SK-N-SH (cell line): Measurements from ENCODE around the gene CCDC70. TPM values are rescaled to one million over a fixed set of nuclear protein-coding genes. Genes with fewer than 3 reads are reported as not detected.

Experiments
- CTCF ChIA-PET: fragments of 300-600, 350-600 bp; formaldehyde crosslinking; extraction: SDS; loops from one replicate; lab custom pipeline; 2021; lab: Yijun Ruan, JAX
- POLR2A ChIA-PET: fragments of 350-600 bp; sonication (Branson Sonifier 250); formaldehyde crosslinking; extraction: SDS; loops from one replicate; lab custom pipeline; 2020; ENCODE audit warnings: antibody characterized with exemption, inconsistent platforms; lab: Yijun Ruan, JAX
- DNase-seq: peaks from one replicate; pipeline ENCODE4 v3.0.0; 2012
- H2AFZ ChIP-seq: fragments of 200-600 bp; sonication (generic); 2 replicates; pipeline ENCODE4 v1.8.1; 2016; ENCODE audit warnings: antibody characterized with exemption, mild to moderate bottlenecking, low read depth
- H3F3A ChIP-seq: fragments of 200-600 bp; sonication (generic); replicated peaks from 2 replicates; pipeline ENCODE3; 2016; ENCODE audit warnings: antibody characterized with exemption, mild to moderate bottlenecking; ENCODE audit not compliant: insufficient read depth
- H3K27ac ChIP-seq, 2 experiments: fragments of 200-500 bp in 1 of 2; fragments of 200-600 bp in 1 of 2; sonication (Bioruptor generic) in 1 of 2; sonication (generic), shearing (Covaris generic) in 1 of 2; 2 replicates each; pipeline versions ENCODE4 v1.5.1 to v1.6.1; 2014 to 2016; ENCODE audit warnings: low read depth in 2 of 2, inconsistent platforms in 1 of 2, low read length in 1 of 2, mild to moderate bottlenecking in 1 of 2, mixed read lengths in 1 of 2
- H3K27me3 ChIP-seq: fragments of 200-600 bp; sonication (generic), shearing (Covaris generic); 2 replicates; pipeline ENCODE4 v1.6.1; 2016; ENCODE audit warnings: mixed run types; ENCODE audit not compliant: insufficient read depth
- H3K36me3 ChIP-seq, 2 experiments: fragments of 200-500 bp in 1 of 2; fragments of 200-600 bp in 1 of 2; sonication (Bioruptor generic) in 1 of 2; sonication (generic) in 1 of 2; replicated peaks in 1 of 2; 2 replicates each; pipeline versions ENCODE3 to v1.5.1; 2014 to 2016; ENCODE audit warnings: low read length in 1 of 2, mild to moderate bottlenecking in 1 of 2; ENCODE audit not compliant: insufficient read depth in 2 of 2, control insufficient read depth in 1 of 2
- H3K4me1 ChIP-seq, 2 experiments: fragments of 200-500 bp in 1 of 2; fragments of 200-600 bp in 1 of 2; sonication (Bioruptor generic) in 1 of 2; sonication (generic), shearing (Covaris generic) in 1 of 2; 2 replicates each; pipeline versions ENCODE4 v1.5.1 to v1.6.1; 2014 to 2016; ENCODE audit warnings: low read depth in 1 of 2, low read length in 1 of 2, mixed run types in 1 of 2; ENCODE audit not compliant: insufficient read depth in 2 of 2, control insufficient read depth in 1 of 2
- H3K4me2 ChIP-seq: fragments of 200-600 bp; sonication (generic), shearing (Covaris generic); 2 replicates; pipeline ENCODE4 v1.6.1; 2017; ENCODE audit warnings: mixed run types
- H3K4me3 ChIP-seq, 2 experiments: fragments of 200-500 bp in 1 of 2; fragments of 200-600 bp in 1 of 2; sonication (Bioruptor generic) in 1 of 2; sonication (generic), shearing (Covaris generic) in 1 of 2; 2 replicates each; pipeline versions ENCODE4 v1.5.1 to v1.8.1; 2014 to 2016; ENCODE audit warnings: low read depth in 2 of 2, inconsistent platforms in 1 of 2, low read length in 1 of 2, mild to moderate bottlenecking in 1 of 2, mixed read lengths in 1 of 2, moderate library complexity in 1 of 2
- H3K79me2 ChIP-seq: fragments of 200-600 bp; sonication (generic); 2 replicates; pipeline ENCODE4 v1.8.1; 2017; ENCODE audit warnings: mild to moderate bottlenecking; ENCODE audit not compliant: insufficient read depth
- H3K9ac ChIP-seq: fragments of 200-600 bp; sonication (generic); 2 replicates; pipeline ENCODE4 v1.6.1; 2017; ENCODE audit warnings: mixed run types
- H3K9me2 ChIP-seq: fragments of 200-600 bp; sonication (generic); 2 replicates; pipeline ENCODE4 v1.6.1; 2017; ENCODE audit warnings: mixed run types
- H3K9me3 ChIP-seq: fragments of 200-600 bp; sonication (generic); 2 replicates; pipeline ENCODE4 v1.6.1; 2017; ENCODE audit warnings: mixed run types, mild to moderate bottlenecking, moderate library complexity
- H4K20me1 ChIP-seq: fragments of 200-600 bp; sonication (generic); 2 replicates; pipeline ENCODE4 v1.6.1; 2017; ENCODE audit warnings: mild to moderate bottlenecking, mixed run types; ENCODE audit not compliant: insufficient read depth
- CHD2 ChIP-seq: fragments of 150-350 bp; IDR thresholded peaks from 2 replicates; pipeline ENCODE4 v1.6.1; 2018; ENCODE audit warnings: low read length; ENCODE audit not compliant: partially characterized antibody
- ELF1 ChIP-seq: IDR thresholded peaks from 2 replicates; pipeline ENCODE4 v1.4.0; 2012
- EZH2phosphoT487 ChIP-seq: fragments of 200-600 bp; sonication (generic); IDR thresholded peaks from 2 replicates; pipeline ENCODE4 v1.6.1; 2017; ENCODE audit warnings: low read depth, mixed run types, mild to moderate bottlenecking, antibody characterized with exemption, moderate library complexity, borderline replicate concordance
- GABPA ChIP-seq: IDR thresholded peaks from 2 replicates; pipeline ENCODE4 v1.4.0; 2012; ENCODE audit warnings: low read depth, mild to moderate bottlenecking
- GATA2 ChIP-seq: sonication (generic); formaldehyde crosslinking; IDR thresholded peaks from 2 replicates; pipeline ENCODE4 v1.5.0; 2020; ENCODE audit warnings: mild to moderate bottlenecking, missing genetic modification reagents
- IRF3 ChIP-seq: fragments of 150-350 bp; IDR thresholded peaks from 2 replicates; pipeline ENCODE4 v1.6.1; 2016; ENCODE audit warnings: mild to moderate bottlenecking, low read depth, low read length
- JUND ChIP-seq: IDR thresholded peaks from 2 replicates; pipeline ENCODE4 v1.4.0; 2012
- MXI1 ChIP-seq: IDR thresholded peaks from 2 replicates; pipeline ENCODE4 v1.6.1; 2012; ENCODE audit warnings: mild to moderate bottlenecking, low read depth, low read length, improper control_type of control experiment
- NRF1 ChIP-seq: IDR thresholded peaks from 2 replicates; pipeline ENCODE4 v1.6.1; 2012; ENCODE audit warnings: low read depth, mild to moderate bottlenecking, low read length
- POLR2AphosphoS5 ChIP-seq: IDR thresholded peaks from 2 replicates; pipeline ENCODE4 v1.6.1; 2012; ENCODE audit warnings: low read depth, low read length
- RAD21 ChIP-seq: IDR thresholded peaks from 2 replicates; pipeline ENCODE4 v1.6.1; 2012; ENCODE audit warnings: mild to moderate bottlenecking, low read length
- RCOR1 ChIP-seq: fragments of 150-350 bp; IDR thresholded peaks from 2 replicates; pipeline ENCODE4 v1.6.1; 2017; ENCODE audit warnings: antibody characterized with exemption, low read length
- REST ChIP-seq: IDR thresholded peaks from 2 replicates; pipeline ENCODE4 v1.6.1; 2012; ENCODE audit warnings: mild to moderate bottlenecking, low read depth, low read length, moderate library complexity
- RFX5 ChIP-seq: IDR thresholded peaks from 2 replicates; pipeline ENCODE4 v1.6.1; 2012; ENCODE audit warnings: mild to moderate bottlenecking, improper control_type of control experiment, low read length
- SIN3A ChIP-seq: IDR thresholded peaks from 2 replicates; pipeline ENCODE4 v1.6.1; 2012; ENCODE audit warnings: low read depth, mild to moderate bottlenecking, low read length, moderate library complexity, borderline replicate concordance
- SMC3 ChIP-seq: IDR thresholded peaks from 2 replicates; pipeline ENCODE4 v1.6.1; 2012; ENCODE audit warnings: low read depth, low read length, improper control_type of control experiment
- USF1 ChIP-seq: IDR thresholded peaks from 2 replicates; pipeline ENCODE4 v1.4.0; 2012; ENCODE audit warnings: low read depth, borderline replicate concordance
- USF2 ChIP-seq: fragments of 150-350 bp; IDR thresholded peaks from 2 replicates; pipeline ENCODE4 v1.6.1; 2017; ENCODE audit warnings: antibody characterized with exemption, low read length, low read depth, borderline replicate concordance
- YY1 ChIP-seq: IDR thresholded peaks from 2 replicates; pipeline ENCODE4 v1.4.0; 2012; ENCODE audit warnings: low read depth, mild to moderate bottlenecking
- WGBS: methylation state at CpG from one replicate; pipeline ENCODE4 v1.1.6; 2017; ENCODE audit warnings: low lambda C conversion rate; 5-methylcytosine and 5-hydroxymethylcytosine counted together
- polyA plus RNA-seq, 3 experiments: library from polyadenylated mRNA; depleted of rRNA; stranded (reverse); fragments of >200 nt; gene quantifications; 2 replicates each; pipeline ENCODE4 v1.2.3, GENCODE V29; 2012
- TF ChIP-seq, protein P1 (sequence below): IDR thresholded peaks from 2 replicates; pipeline ENCODE4 v1.4.0; 2012; ENCODE audit warnings: low read depth
- TF ChIP-seq, protein P2 (sequence below): IDR thresholded peaks from 2 replicates; pipeline ENCODE4 v1.4.0; 2012; ENCODE audit warnings: low read depth, borderline replicate concordance

Gene CCDC70
- polyA plus RNA-seq, 1 of the 3 experiments (the other 2 are of a cell fraction) = not detected

- no peak overlapping the region for H3K27ac ChIP-seq
- H3K27me3 ChIP-seq = no peaks in the 10 kb centered on the region
- no peak overlapping the region for H2AFZ ChIP-seq
- H3K4me3 ChIP-seq = no peak overlapping the region
- H3K4me2 ChIP-seq = no peak overlapping the region
- no peaks in the 10 kb centered on the region for H3K36me3 ChIP-seq
- ChIA-PET POLR2A (no interaction called here), CTCF (interaction anchor here (0.6 to 1.8 kb wide), 2 partner anchors 9 to 20 kb away, joined by 3 read pairs; no protein-coding TSS in a partner anchor)
- H3K4me1 ChIP-seq = peaks cover 0 to 16% of the 10 kb centered on the region in 2 experiments; a peak in 1 of 4 replicates
- no peak overlapping the region for H3K9ac ChIP-seq
- no peaks in the 10 kb centered on the region for H4K20me1 ChIP-seq
- H3K9me3 ChIP-seq = no peaks in the 10 kb centered on the region
- DNase-seq = no peak
- no peaks in the 10 kb centered on the region for H3K9me2 ChIP-seq
- TF ChIP-seq RAD21 (no peak), EZH2phosphoT487 (no peak), RFX5 (no peak), RCOR1 (no peak), SMC3 (no peak), GABPA (no peak), JUND (no peak), SIN3A (no peak), USF1 (no peak), POLR2AphosphoS5 (no peak), CHD2 (no peak), MXI1 (no peak)
- TF ChIP-seq, protein P1, sequence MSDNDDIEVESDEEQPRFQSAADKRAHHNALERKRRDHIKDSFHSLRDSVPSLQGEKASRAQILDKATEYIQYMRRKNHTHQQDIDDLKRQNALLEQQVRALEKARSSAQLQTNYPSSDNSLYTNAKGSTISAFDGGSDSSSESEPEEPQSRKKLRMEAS = no peak
- WGBS = 52% methylated on average over 8 of the region's 12 CpGs
- no peaks in the 10 kb centered on the region for H3K79me2 ChIP-seq
- H3F3A ChIP-seq = no peaks in the 10 kb centered on the region
Observed at GRCh38 chr13:51910508-51910907, 48.7 kb downstream of the CCDC70 start.

DNA sequence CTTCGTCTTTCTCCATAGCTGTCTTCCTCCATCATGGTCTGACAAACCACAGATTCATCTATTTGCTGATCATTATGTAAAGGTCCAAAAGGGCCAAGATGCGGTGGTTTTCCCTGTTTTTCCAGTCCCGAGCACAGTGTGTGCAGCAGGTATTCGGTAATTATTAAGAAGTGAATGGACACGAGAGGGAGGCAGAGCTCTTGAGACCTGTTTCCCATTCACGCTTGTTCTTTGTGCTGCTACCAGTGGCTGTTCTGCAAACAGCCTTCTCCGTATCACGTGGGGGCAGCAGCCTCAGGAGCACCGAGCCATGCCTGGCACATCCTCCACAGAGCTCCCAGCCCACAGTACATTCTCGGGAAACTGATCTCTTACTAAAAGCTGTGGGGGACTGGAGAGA, 50.3 kb downstream of the CCDC70 start:
- no peak overlapping the region for H2AFZ ChIP-seq
- no peaks in the 10 kb centered on the region for H3K9me2 ChIP-seq
- H3K36me3 ChIP-seq = no peaks in the 10 kb centered on the region
- no peak overlapping the region for H3K27ac ChIP-seq
- ChIA-PET CTCF (interaction anchor here (1.2 to 1.9 kb wide), 3 partner anchors 10 to 97 kb away, joined by 3 to 7 read pairs (median 5); no protein-coding TSS in a partner anchor), POLR2A (no interaction called here)
- no peak overlapping the region for H3K4me3 ChIP-seq
- H3K4me2 ChIP-seq = no peak overlapping the region
- no peak for DNase-seq
- H3K79me2 ChIP-seq = no peaks in the 10 kb centered on the region
- H4K20me1 ChIP-seq = no peaks in the 10 kb centered on the region
- H3K9ac ChIP-seq = no peak overlapping the region
- H3K4me1 ChIP-seq = peaks cover 0 to 5% of the 10 kb centered on the region in 2 experiments; a peak in 1 of 4 replicates
- no peaks in the 10 kb centered on the region for H3F3A ChIP-seq
- H3K9me3 ChIP-seq = no peaks in the 10 kb centered on the region
- WGBS = 57% methylated on average over 10 of the region's 10 CpGs
- no peaks in the 10 kb centered on the region for H3K27me3 ChIP-seq
- no peak for TF ChIP-seq REST
- no peak for TF ChIP-seq NRF1
- TF ChIP-seq IRF3 = no peak
- TF ChIP-seq ELF1 = no peak
- no peak for TF ChIP-seq EZH2phosphoT487
- TF ChIP-seq USF2 = no peak
- TF ChIP-seq, protein P2, sequence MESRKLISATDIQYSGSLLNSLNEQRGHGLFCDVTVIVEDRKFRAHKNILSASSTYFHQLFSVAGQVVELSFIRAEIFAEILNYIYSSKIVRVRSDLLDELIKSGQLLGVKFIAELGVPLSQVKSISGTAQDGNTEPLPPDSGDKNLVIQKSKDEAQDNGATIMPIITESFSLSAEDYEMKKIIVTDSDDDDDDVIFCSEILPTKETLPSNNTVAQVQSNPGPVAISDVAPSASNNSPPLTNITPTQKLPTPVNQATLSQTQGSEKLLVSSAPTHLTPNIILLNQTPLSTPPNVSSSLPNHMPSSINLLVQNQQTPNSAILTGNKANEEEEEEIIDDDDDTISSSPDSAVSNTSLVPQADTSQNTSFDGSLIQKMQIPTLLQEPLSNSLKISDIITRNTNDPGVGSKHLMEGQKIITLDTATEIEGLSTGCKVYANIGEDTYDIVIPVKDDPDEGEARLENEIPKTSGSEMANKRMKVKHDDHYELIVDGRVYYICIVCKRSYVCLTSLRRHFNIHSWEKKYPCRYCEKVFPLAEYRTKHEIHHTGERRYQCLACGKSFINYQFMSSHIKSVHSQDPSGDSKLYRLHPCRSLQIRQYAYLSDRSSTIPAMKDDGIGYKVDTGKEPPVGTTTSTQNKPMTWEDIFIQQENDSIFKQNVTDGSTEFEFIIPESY = no peak
- no peak for TF ChIP-seq GATA2
- no peak for TF ChIP-seq YY1
